ENCODE results near the gene ANGPTL7. TPM values are rescaled to one million over a fixed set of nuclear protein-coding genes. Genes with fewer than 3 reads are reported as not detected.

Gene ANGPTL7
- total and polyA plus RNA-seq, 10 donors, result 0.18 to 1.7 TPM; not detected in 8

- DNase-seq, result no peak
- 84 to 93% (median 89%) methylated on average over 3 of the region's 3 CpGs for WGBS, 5 donors
- no peaks in the 10 kb centered on the region for H3K27me3 ChIP-seq (replicated peaks in 1 of 7)
- peaks cover 0 to 19% (median 4%) of the 10 kb centered on the region in 6 donors for H3K4me1 ChIP-seq
- H3K4me3 ChIP-seq, result no peak overlapping the region
- no peak overlapping the region for H3K27ac ChIP-seq
- intact Hi-C loops (cut with DNase I; ENCODE audit: low total_unique reads), result no loop called here
- peaks cover 3 to 98% (median 52%) of the 10 kb centered on the region in 6 donors for H3K36me3 ChIP-seq
- no peak for TF ChIP-seq CTCF (IDR thresholded peaks at IDR 0.05 in 8 of 11, conservative IDR thresholded peaks at IDR 0.05 in 3 of 11)
- TF ChIP-seq POLR2A (IDR thresholded peaks at IDR 0.05), result no peak
- TF ChIP-seq POLR2AphosphoS5 (IDR thresholded peaks at IDR 0.05), result no peak
- H3K9me3 ChIP-seq, result no peaks in the 10 kb centered on the region
Observed at GRCh38 chr1:11153184-11153583, 36.0 kb upstream of the ANGPTL7 start.

GRCh38 chr1:11156441-11156840 is 32.7 kb upstream of the ANGPTL7 start:
- no peak for TF ChIP-seq POLR2AphosphoS5 (IDR thresholded peaks at IDR 0.05)
- TF ChIP-seq POLR2A (IDR thresholded peaks at IDR 0.05), result no peak
- TF ChIP-seq CTCF (IDR thresholded peaks at IDR 0.05 in 8 of 11, conservative IDR thresholded peaks at IDR 0.05 in 3 of 11), result no peak
- no peak overlapping the region for H3K27ac ChIP-seq
- H3K9me3 ChIP-seq, result no peaks in the 10 kb centered on the region
- H3K27me3 ChIP-seq (replicated peaks in 1 of 7), result no peaks in the 10 kb centered on the region
- peaks cover 0 to 94% (median 37%) of the 10 kb centered on the region in 6 donors for H3K36me3 ChIP-seq
- peaks cover 0 to 23% (median 6%) of the 10 kb centered on the region in 6 donors for H3K4me1 ChIP-seq
- no peak overlapping the region for H3K4me3 ChIP-seq
- intact Hi-C loops (cut with DNase I; ENCODE audit: low total_unique reads), result no loop called here
- WGBS, 5 donors, result 60 to 69% (median 68%) methylated on average over 3 of the region's 3 CpGs
- DNase-seq, result no peak

GRCh38 chr1:11156963-11157362 is 32.2 kb upstream of the ANGPTL7 start:
- Histone ChIP-seq H3K36me3 (peaks cover 0 to 94% (median 37%) of the 10 kb centered on the region in 6 donors), H3K9me3 (no peaks in the 10 kb centered on the region), H3K27me3 (replicated peaks in 1 of 7) (no peaks in the 10 kb centered on the region), H3K27ac (no peak overlapping the region), H3K4me1 (peaks cover 0 to 23% (median 6%) of the 10 kb centered on the region in 6 donors), H3K4me3 (no peak overlapping the region)
- no peak for TF ChIP-seq POLR2A (IDR thresholded peaks at IDR 0.05)
- TF ChIP-seq POLR2AphosphoS5 (IDR thresholded peaks at IDR 0.05), result no peak
- no peak for TF ChIP-seq CTCF (IDR thresholded peaks at IDR 0.05 in 8 of 11, conservative IDR thresholded peaks at IDR 0.05 in 3 of 11)
- intact Hi-C loops (cut with DNase I; ENCODE audit: low total_unique reads), result no loop called here
- DNase-seq, result no peak
- 78 to 86% (median 84%) methylated on average over 7 of the region's 7 CpGs for WGBS, 5 donors

GRCh38 chr1:11157394-11157793 is 31.8 kb upstream of the ANGPTL7 start:
- H3K9me3 ChIP-seq, result no peaks in the 10 kb centered on the region
- TF ChIP-seq POLR2A (IDR thresholded peaks at IDR 0.05) (no peak), CTCF (IDR thresholded peaks at IDR 0.05 in 8 of 11, conservative IDR thresholded peaks at IDR 0.05 in 3 of 11) (no peak), POLR2AphosphoS5 (IDR thresholded peaks at IDR 0.05) (no peak)
- H3K27ac ChIP-seq, result no peak overlapping the region
- DNase-seq, result no peak
- intact Hi-C loops (cut with DNase I; ENCODE audit: low total_unique reads), result no loop called here
- WGBS, 5 donors, result 72 to 89% (median 77%) methylated on average over 8 of the region's 8 CpGs
- H3K36me3 ChIP-seq, result peaks cover 0 to 94% (median 35%) of the 10 kb centered on the region in 6 donors
- no peak overlapping the region for H3K4me3 ChIP-seq
- H3K4me1 ChIP-seq, result peaks cover 0 to 23% (median 6%) of the 10 kb centered on the region in 6 donors
- no peaks in the 10 kb centered on the region for H3K27me3 ChIP-seq (replicated peaks in 1 of 7)
